ENCODE data around the gene RAP1A.

- TF ChIP-seq CTCF (IDR thresholded peaks at IDR 0.05) (no peak), POLR2A (IDR thresholded peaks at IDR 0.05) (no peak), POLR2AphosphoS5 (IDR thresholded peaks at IDR 0.05) (peak; percentile 16)
These were observed 14.0 kb upstream of the RAP1A start for GRCh38 chr1:111605576-111605975.

Measured in prostate gland (tissue), 2 donors.